Stromal cell of bone marrow (primary cell): Measurements from ENCODE around the gene PUS10.
"Not testable (repeated sequence)": the region's sequence is repeated elsewhere in the genome, so short reads cannot be mapped to it uniquely, and the experiment has no call there.

Experiments used
- DNase-seq: peaks from one replicate; pipeline ENCODE4 v3.0.0-alpha.2; 2012; ENCODE audit warnings: low read depth

Gene PUS10

GRCh38 chr2:60926741-60927552, 91.1 kb downstream of the PUS10 start:
- no peak for DNase-seq

DNA sequence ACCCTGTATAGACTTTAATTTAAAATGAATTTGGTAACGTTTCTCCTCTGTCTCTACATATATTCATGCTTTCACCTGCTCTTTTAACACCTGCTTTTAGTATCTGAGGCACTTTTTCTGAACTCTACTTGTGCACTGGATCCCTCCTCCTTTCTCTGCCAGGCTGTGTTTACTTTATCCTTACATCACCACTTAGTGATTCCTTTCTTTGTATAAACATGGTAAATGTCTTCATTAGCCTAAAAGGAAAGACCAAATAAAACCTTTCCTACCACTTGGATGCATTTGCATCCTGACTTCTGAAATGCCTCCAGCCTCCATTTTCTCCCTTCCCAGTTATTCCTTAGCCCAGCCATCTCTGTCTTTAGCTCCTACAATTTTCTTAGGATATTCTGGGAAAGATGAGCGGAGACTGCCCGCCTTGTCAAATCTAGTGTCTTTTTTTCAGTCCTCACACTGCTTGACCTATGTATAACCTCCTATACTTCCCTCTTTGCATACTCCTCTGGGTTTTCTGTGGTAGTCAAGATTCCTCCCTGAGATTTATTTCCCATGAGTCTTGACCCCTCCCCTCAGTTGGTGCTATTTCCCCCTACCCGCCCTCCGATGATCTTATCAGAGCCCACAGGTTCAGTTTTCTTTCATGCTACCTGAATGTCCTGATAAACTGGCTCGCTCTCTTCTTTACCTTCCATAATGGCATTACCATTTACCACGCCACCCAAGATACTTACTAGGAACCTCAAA, 91.9 kb downstream of the PUS10 start:
- DNase-seq = no peak

DNA sequence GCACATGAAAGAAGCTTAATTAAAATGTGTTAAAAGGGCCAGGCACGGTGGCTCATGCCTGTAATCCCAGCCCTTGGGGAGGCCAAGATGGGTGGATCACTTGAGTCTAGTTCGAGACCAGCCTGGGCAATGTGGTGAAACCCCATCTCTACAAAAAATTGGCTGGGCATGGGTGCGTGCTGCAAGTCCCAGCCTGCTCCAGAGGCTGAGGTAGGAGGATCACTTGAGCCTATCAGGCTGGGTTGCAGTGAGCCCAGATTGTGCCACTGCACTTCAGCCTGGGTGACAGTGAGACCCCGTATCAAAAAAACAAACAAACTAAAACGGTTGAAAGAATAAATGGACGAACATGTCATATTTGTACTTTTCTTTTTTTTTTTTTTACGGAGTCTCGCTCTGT, 110.7 kb downstream of the PUS10 start:
- DNase-seq = no peak

DNA sequence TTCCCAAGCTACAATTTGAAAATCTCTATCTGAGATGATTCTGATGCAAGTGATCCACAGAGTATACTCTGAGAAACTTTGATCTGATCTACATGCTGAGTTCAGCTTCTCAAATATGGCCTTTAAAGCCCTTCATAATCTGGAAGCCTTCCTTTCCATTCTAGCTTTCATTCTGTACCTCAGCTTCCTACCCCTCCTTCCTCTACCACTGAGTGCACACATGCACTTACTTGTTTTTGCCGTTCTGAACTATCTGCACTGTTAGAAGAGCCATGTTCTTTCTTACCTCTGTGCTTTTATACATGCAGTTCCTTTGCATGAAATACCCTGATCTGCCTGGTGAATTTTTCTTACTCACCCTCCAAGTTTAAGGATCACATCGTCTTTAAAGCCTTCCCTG, 111.7 kb downstream of the PUS10 start:
- no peak for DNase-seq

DNA sequence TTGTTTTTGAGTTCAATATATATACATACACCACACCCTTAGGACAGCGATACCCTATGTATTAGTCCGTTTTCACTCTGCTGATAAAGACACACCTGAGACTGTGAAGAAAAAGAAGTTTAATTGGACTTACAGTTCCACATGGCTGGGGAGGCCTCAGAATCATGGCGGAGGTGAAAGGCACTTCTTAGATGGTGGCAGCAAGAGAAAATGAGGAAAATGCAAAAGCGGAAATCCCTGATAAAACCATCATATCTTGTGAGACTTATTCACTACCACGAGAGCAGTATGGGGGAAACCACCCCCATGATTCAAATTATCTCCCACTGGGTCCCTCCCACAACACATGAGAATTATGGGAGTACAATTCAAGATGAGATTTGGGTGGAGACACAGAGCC, 112.2 kb downstream of the PUS10 start:
- DNase-seq = not testable (repeated sequence)

DNA sequence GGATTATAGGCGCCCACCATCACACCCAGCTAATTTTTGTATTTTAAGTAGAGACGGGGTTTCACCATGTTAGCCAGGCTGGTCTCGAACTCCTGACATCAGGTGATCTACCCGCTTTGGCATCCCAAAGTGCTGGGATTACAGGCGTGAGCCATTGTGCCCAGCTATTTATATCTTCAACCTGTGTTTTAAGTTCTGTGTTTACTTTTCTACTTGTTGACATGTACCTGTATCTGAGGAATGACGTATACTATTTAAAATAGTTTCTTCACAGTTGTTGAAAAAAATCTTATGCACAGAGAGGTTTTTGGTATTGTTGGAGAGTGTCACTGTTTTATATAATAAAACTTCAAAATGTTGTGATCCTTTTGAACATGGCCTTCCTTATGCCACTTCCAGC, 116.8 kb downstream of the PUS10 start:
- not testable (repeated sequence) for DNase-seq

DNA sequence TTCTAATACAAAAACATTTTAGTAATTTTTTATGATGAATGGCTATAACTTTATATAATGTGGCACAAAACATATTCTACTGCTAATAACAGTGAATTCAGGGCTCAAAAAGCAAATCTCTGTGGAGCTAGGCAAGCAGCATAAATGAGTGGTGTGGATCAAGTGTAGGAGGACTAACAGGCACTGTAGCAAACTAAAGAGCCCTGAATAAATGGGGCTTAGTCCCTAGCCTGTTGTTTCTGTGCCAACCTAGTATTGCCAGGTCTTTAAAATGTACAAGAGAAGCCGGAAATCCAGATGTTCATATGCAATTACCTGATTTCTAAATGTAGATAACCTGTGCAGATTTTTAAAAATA, 118.2 kb downstream of the PUS10 start:
- no peak for DNase-seq

DNA sequence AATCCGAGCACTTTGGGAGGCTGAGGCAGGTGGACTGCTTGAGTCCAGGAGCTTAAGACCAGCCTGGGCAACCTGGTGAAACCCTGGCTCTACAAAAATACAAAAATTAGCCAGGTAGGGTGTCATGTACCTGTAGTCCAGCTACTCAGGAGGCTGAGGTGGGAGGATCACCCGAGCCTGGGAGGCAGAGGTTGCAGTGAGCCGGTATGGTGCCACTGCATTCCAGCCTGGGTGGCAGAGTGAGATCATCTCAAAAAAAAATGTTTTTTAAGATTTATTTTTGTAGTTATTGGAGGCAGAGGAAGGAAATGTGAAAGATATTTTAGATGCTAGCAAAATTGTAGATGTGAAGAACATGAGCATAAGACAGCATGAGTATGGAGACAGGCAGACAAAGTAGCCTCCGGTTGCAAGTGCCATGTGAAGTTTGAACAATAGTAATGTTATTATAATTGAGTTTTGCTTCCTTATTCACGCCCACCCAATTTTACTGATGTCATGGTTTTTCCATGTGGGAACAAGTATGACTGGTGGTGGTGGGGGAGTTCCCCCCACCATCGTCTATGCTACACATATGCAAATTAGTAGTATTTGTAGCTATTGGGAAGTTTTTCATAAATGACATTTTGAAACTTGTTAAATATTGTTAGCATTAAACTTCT, 118.7 kb downstream of the PUS10 start:
- no peak for DNase-seq

GRCh38 chr2:60898567-60898966, 119.5 kb downstream of the PUS10 start:
- no peak for DNase-seq
